ENCODE measurements around the gene UIMC1. TPM values are rescaled to one million over a fixed set of nuclear protein-coding genes. Genes with fewer than 3 reads are reported as not detected.

Gene UIMC1
- total RNA-seq, 1 donor from 2014 or later, result 36.1 TPM

DNA sequence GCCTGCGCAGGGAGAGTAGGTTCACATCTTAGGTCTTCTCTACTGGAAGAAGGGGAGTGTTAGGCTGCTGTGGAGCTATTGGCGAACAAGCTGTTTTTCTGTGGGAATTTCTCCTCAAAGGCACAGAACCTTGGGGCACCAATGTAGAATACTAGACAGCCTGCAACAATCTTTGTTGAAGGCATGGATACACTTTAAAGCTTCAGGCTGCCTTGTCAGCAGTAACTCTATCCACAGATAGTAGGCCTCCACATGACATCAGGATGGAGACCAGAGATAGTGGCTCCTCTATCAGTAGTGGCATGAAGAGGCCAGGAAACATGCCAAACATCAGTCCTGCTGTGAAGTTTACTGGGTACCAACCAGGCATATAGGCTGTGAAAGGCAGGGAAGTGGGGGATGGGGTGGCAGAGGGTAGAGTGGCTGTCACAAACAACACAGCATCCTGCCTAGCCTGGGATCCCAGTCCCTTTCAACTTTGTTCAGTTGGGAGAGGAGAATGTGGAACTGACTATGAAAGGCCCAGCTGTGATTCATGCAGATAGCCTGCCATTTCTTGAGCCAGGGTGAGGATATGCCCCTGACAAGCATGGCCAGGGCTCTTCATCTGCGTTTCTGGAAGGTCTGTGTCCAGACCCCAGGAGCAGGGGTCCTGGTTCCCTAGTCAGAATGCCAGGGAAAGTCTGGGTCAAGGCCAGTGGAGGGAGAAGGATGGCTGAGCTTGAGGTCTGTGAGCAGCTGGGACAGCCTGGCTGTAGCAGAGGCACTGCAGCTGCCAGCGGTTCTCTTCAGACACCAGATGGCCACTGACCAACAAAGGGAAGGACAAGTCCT lies 106.4 kb downstream of the UIMC1 start:
- Histone ChIP-seq H4K20me1 (ENCODE audit: insufficient read depth, low read length) (peaks cover 7% of the 10 kb centered on the region), H3K27me3 (ENCODE audit: insufficient read depth, low read length) (peaks cover 5% of the 10 kb centered on the region), H3K4me1 (ENCODE audit: insufficient read depth, low read length) (no peaks in the 10 kb centered on the region), H3K4me2 (ENCODE audit: low read length) (no peak overlapping the region), H3K9me3 (ENCODE audit: insufficient read depth, low read depth, low read length) (no peaks in the 10 kb centered on the region), H3K79me2 (ENCODE audit: insufficient read depth, low read length) (no peaks in the 10 kb centered on the region), H2AFZ (ENCODE audit: low read depth, low read length) (no peak overlapping the region), H3K27ac (ENCODE audit: low read depth, low read length) (no peak overlapping the region), H3K36me3 (ENCODE audit: insufficient read depth, low read length) (peaks cover 26% of the 10 kb centered on the region), H3K9ac (ENCODE audit: low read length) (no peak overlapping the region), H3K4me3 (ENCODE audit: insufficient read depth, low read depth, low read length) (no peak overlapping the region)
- Mint-ChIP-seq H3K4me1 (ENCODE audit: low read depth, unreplicated experiment) (peaks cover 32% of the 10 kb centered on the region), H3K4me3 (ENCODE audit: unreplicated experiment) (no peak overlapping the region), H3K36me3 (ENCODE audit: low read depth, unreplicated experiment) (peaks cover 19% of the 10 kb centered on the region), H3K9me3 (ENCODE audit: unreplicated experiment) (no peaks in the 10 kb centered on the region), H3K27ac (ENCODE audit: unreplicated experiment) (no peak overlapping the region), H3K27me3 (ENCODE audit: low read depth, unreplicated experiment) (peaks cover 29% of the 10 kb centered on the region)
- no peak for TF ChIP-seq EZH2 (IDR thresholded peaks at IDR 0.05; ENCODE audit: insufficient read depth, low read length)
- TF ChIP-seq, protein P1, sequence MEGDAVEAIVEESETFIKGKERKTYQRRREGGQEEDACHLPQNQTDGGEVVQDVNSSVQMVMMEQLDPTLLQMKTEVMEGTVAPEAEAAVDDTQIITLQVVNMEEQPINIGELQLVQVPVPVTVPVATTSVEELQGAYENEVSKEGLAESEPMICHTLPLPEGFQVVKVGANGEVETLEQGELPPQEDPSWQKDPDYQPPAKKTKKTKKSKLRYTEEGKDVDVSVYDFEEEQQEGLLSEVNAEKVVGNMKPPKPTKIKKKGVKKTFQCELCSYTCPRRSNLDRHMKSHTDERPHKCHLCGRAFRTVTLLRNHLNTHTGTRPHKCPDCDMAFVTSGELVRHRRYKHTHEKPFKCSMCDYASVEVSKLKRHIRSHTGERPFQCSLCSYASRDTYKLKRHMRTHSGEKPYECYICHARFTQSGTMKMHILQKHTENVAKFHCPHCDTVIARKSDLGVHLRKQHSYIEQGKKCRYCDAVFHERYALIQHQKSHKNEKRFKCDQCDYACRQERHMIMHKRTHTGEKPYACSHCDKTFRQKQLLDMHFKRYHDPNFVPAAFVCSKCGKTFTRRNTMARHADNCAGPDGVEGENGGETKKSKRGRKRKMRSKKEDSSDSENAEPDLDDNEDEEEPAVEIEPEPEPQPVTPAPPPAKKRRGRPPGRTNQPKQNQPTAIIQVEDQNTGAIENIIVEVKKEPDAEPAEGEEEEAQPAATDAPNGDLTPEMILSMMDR (IDR thresholded peaks at IDR 0.05; ENCODE audit: insufficient read depth, low read depth, low read length), result no peak
- FAIRE-seq (no peak), DNase-seq (ENCODE audit: low read depth) (no peak)

DNA sequence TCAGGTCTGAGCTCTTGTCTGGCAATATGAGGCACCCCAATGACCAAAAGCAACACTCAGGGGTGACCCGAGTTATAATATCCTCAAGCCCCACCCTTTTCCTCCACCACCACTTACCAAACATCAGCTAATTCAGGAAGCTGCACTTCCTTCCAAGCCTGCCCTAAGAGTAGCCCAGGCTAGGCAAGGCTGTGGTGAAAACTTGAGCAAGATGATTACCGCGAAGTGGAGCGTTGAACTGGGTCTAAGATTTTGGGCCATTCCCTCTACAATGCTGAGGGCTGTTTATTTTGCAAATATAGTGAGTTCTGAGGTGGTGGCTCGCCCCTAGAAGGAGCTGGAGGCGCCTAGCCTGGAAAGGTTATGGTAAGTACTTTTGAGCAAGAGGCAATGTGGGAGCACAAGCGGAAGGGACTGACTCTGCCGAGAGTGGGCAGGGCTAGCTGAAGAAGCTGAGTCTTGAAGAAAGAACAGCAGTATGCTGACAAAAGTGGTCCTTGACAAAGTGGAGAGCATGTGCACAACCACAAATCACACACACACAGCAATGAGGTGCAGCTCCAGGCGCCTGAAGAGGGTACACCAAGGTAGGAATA lies 107.2 kb downstream of the UIMC1 start, which contains the start of gene HK3:
HK3 (minus strand) TSS at position 51 of the 596 bp plus-strand sequence. CDS start 3,187 bp downstream, outside the sequence.
- no peaks in the 10 kb centered on the region for H3K79me2 ChIP-seq (ENCODE audit: insufficient read depth, low read length)
- TF ChIP-seq EZH2 (IDR thresholded peaks at IDR 0.05; ENCODE audit: insufficient read depth, low read length), result no peak
- TF ChIP-seq, protein P1 (IDR thresholded peaks at IDR 0.05; ENCODE audit: insufficient read depth, low read depth, low read length), result no peak
- DNase-seq (ENCODE audit: low read depth) (no peak), FAIRE-seq (no peak)
- peaks cover 5% of the 10 kb centered on the region for H4K20me1 ChIP-seq (ENCODE audit: insufficient read depth, low read length)
- peaks cover 20% of the 10 kb centered on the region for H3K36me3 ChIP-seq (ENCODE audit: insufficient read depth, low read length)
- Mint-ChIP-seq H3K27me3 (ENCODE audit: low read depth, unreplicated experiment) (peaks cover 33% of the 10 kb centered on the region), H3K36me3 (ENCODE audit: low read depth, unreplicated experiment) (peaks cover 16% of the 10 kb centered on the region), H3K27ac (ENCODE audit: unreplicated experiment) (no peak within 1 kb of the TSS), H3K4me3 (ENCODE audit: unreplicated experiment) (no peak within 1 kb of the TSS), H3K4me1 (ENCODE audit: low read depth, unreplicated experiment) (peaks cover 28% of the 10 kb centered on the region), H3K9me3 (ENCODE audit: unreplicated experiment) (no peaks in the 10 kb centered on the region)
- H3K27me3 ChIP-seq (ENCODE audit: insufficient read depth, low read length), result peaks cover 5% of the 10 kb centered on the region
- H2AFZ ChIP-seq (ENCODE audit: low read depth, low read length), result no peak within 1 kb of the TSS
- no peak within 1 kb of the TSS for H3K9ac ChIP-seq (ENCODE audit: low read length)
- no peaks in the 10 kb centered on the region for H3K9me3 ChIP-seq (ENCODE audit: insufficient read depth, low read depth, low read length)
- no peak within 1 kb of the TSS for H3K27ac ChIP-seq (ENCODE audit: low read depth, low read length)
- no peak within 1 kb of the TSS for H3K4me3 ChIP-seq (ENCODE audit: insufficient read depth, low read depth, low read length)
- no peak within 1 kb of the TSS for H3K4me2 ChIP-seq (ENCODE audit: low read length)
- H3K4me1 ChIP-seq (ENCODE audit: insufficient read depth, low read length), result no peaks in the 10 kb centered on the region
